CD14-positive monocyte (primary cell): Measurements from ENCODE around the gene ACSF3. TPM values are rescaled to one million over a fixed set of nuclear protein-coding genes. Genes with fewer than 3 reads are reported as not detected.

Source experiments
- DNase-seq, 3 donors: peaks; one replicate each; pipeline ENCODE4 v3.0.0-alpha.2; 2011 to 2022
- H2AFZ ChIP-seq: 2 replicates; pipeline ENCODE4 v1.6.0; 2012; ENCODE audit warnings: mild to moderate bottlenecking, low read depth, low read length, inconsistent platforms; ENCODE audit not compliant: insufficient read depth, poor library complexity, severe bottlenecking
- H3K27ac ChIP-seq, 2 donors: 1 replicate in 1 of 2; 2 replicates in 1 of 2; pipeline ENCODE4 v1.5.1; 2012 to 2013; ENCODE audit warnings: low read length in 2 of 2, control low read depth in 1 of 2, inconsistent platforms in 1 of 2, low read depth in 1 of 2, mild to moderate bottlenecking in 1 of 2
- H3K27me3 ChIP-seq, 2 donors: one replicate each; pipeline versions ENCODE4 v1.6.0 to v1.6.1; 2011 to 2013; ENCODE audit warnings: low read length in 2 of 2; ENCODE audit not compliant: control insufficient read depth in 2 of 2, insufficient read depth in 2 of 2
- H3K36me3 ChIP-seq, 2 donors: replicated peaks in 1 of 2; 1 replicate in 1 of 2; 2 replicates in 1 of 2; pipeline versions ENCODE4 v1.5.1 to v1.6.1; 2012 to 2013; ENCODE audit warnings: low read length in 2 of 2, control low read depth in 1 of 2, inconsistent platforms in 1 of 2, mild to moderate bottlenecking in 1 of 2; ENCODE audit not compliant: insufficient read depth in 2 of 2, control insufficient read depth in 1 of 2
- H3K4me1 ChIP-seq, 2 donors: 1 replicate in 1 of 2; 2 replicates in 1 of 2; pipeline versions ENCODE4 v1.5.1 to v1.6.1; 2012 to 2013; ENCODE audit warnings: low read length in 2 of 2, control low read depth in 1 of 2, inconsistent platforms in 1 of 2, mild to moderate bottlenecking in 1 of 2, moderate library complexity in 1 of 2; ENCODE audit not compliant: insufficient read depth in 2 of 2, control insufficient read depth in 1 of 2
- H3K4me2 ChIP-seq: replicated peaks from 2 replicates; pipeline ENCODE3; 2012; ENCODE audit warnings: low read length, moderate library complexity, mild to moderate bottlenecking; ENCODE audit not compliant: poor library complexity, severe bottlenecking; ENCODE audit errors: extremely low read depth
- H3K4me3 ChIP-seq, 3 experiments: fragments of 200-600 bp in 1 of 3; sonication (generic) in 1 of 3; replicated peaks in 1 of 3; 1 replicate in 2 of 3; 2 replicates in 1 of 3; pipeline ENCODE4 v1.5.1; 2011 to 2013; ENCODE audit warnings: low read length in 3 of 3, mild to moderate bottlenecking in 3 of 3, control low read depth in 2 of 3, low read depth in 2 of 3, inconsistent platforms in 1 of 3, moderate library complexity in 1 of 3
- H3K79me2 ChIP-seq: 2 replicates; pipeline ENCODE4 v1.6.0; 2012; ENCODE audit warnings: mild to moderate bottlenecking, control low read depth, inconsistent platforms, low read length, moderate library complexity; ENCODE audit not compliant: insufficient read depth
- H3K9ac ChIP-seq: 2 replicates; pipeline ENCODE4 v1.6.0; 2017; ENCODE audit warnings: low read length, mild to moderate bottlenecking; ENCODE audit not compliant: insufficient read depth, poor library complexity, severe bottlenecking
- H3K9me3 ChIP-seq, 2 donors: replicated peaks in 1 of 2; 1 replicate in 1 of 2; 2 replicates in 1 of 2; pipeline versions ENCODE4 v1.5.1 to v1.6.1; 2012 to 2013; ENCODE audit warnings: low read length in 2 of 2, control low read depth in 1 of 2; ENCODE audit not compliant: control insufficient read depth in 1 of 2, insufficient read depth in 1 of 2
- H4K20me1 ChIP-seq: 2 replicates; pipeline ENCODE4 v1.6.0; 2012; ENCODE audit warnings: mild to moderate bottlenecking, low read length, control low read depth, moderate library complexity; ENCODE audit not compliant: insufficient read depth
- H3K27ac Mint-ChIP-seq, 7 donors: one replicate each; pipeline ENCODE4 v1.8.0; 2020; ENCODE audit warnings: mild to moderate bottlenecking in 7 of 7, mixed read lengths in 7 of 7, moderate library complexity in 6 of 7, inconsistent platforms in 2 of 7
- H3K27me3 Mint-ChIP-seq, 3 donors: one replicate each; pipeline ENCODE4 v1.8.0; 2021 to 2022; ENCODE audit warnings: low read depth in 3 of 3, mild to moderate bottlenecking in 3 of 3, mixed read lengths in 3 of 3, moderate library complexity in 3 of 3, inconsistent platforms in 1 of 3
- H3K36me3 Mint-ChIP-seq, 2 donors: one replicate each; pipeline ENCODE4 v1.8.0; 2020; ENCODE audit warnings: mixed read lengths in 2 of 2, inconsistent platforms in 1 of 2, mild to moderate bottlenecking in 1 of 2
- H3K4me1 Mint-ChIP-seq: one replicate; pipeline ENCODE4 v1.8.0; 2020; ENCODE audit warnings: mild to moderate bottlenecking, mixed read lengths
- H3K4me3 Mint-ChIP-seq, 2 donors: one replicate each; pipeline ENCODE4 v1.8.0; 2020; ENCODE audit warnings: mild to moderate bottlenecking in 2 of 2, mixed read lengths in 2 of 2, moderate library complexity in 1 of 2
- H3K9me3 Mint-ChIP-seq, 7 donors: one replicate each; pipeline ENCODE4 v1.8.0; 2020 to 2022; ENCODE audit warnings: mixed read lengths in 7 of 7, mild to moderate bottlenecking in 6 of 7, moderate library complexity in 6 of 7, inconsistent platforms in 2 of 7
- CTCF ChIP-seq: fragments of 200-600 bp; IDR thresholded peaks from one replicate; pipeline ENCODE4 v1.8.0; 2022; ENCODE audit warnings: antibody characterized with exemption, mild to moderate bottlenecking
- WGBS: methylation state at CpG from one replicate; pipeline ENCODE4 v1.1.5; 2013; ENCODE audit warnings: missing lambda C conversion rate; ENCODE audit not compliant: insufficient coverage; 5-methylcytosine and 5-hydroxymethylcytosine counted together
- intact Hi-C, 2 donors: fragments of 100-400 bp; cut with micrococcal nuclease; formaldehyde crosslinking; loops; one replicate each; pipeline versions ENCODE4 v1.15.0 to v1.15.1; 2023
- polyA plus RNA-seq, 3 donors: library from polyadenylated mRNA; depleted of rRNA in 1 of 3; unstranded in 2 of 3; stranded (reverse) in 1 of 3; fragments of 300-500 nt in 2 of 3; fragments of >200 nt in 1 of 3; fragmentation: Illumina TruSeq in 2 of 3; gene quantifications; 1 replicate in 2 of 3; 2 replicates in 1 of 3; pipeline ENCODE4 v1.2.3, GENCODE V29; 2012 to 2021

Gene ACSF3
- polyA plus RNA-seq, 3 donors = 23.5 to 26.7 (median 26.4) TPM

- Mint-ChIP-seq H3K27ac (peak overlapping the region in 2 of 7 donors; percentile 37 to 41), H3K4me1 (peaks cover 68% of the 10 kb centered on the region), H3K36me3 (peaks cover 47 to 70% of the 10 kb centered on the region in 2 donors), H3K27me3 (peaks cover 0 to 3% (median 1%) of the 10 kb centered on the region in 3 donors), H3K9me3 (no peaks in the 10 kb centered on the region), H3K4me3 (no peak overlapping the region)
- DNase-seq = no peak
- WGBS = 87% methylated on average over 20 of the region's 26 CpGs
- intact Hi-C loops = loop anchor here (10.0 kb wide), 2 partner anchors 154 to 164 kb away; no protein-coding TSS in a partner anchor
- Histone ChIP-seq H3K9me3 (no peaks in the 10 kb centered on the region), H3K4me2 (no peak overlapping the region), H2AFZ (no peak overlapping the region), H3K9ac (no peak overlapping the region), H3K4me1 (peaks cover 18 to 67% of the 10 kb centered on the region in 2 donors), H3K36me3 (peaks cover 36 to 55% of the 10 kb centered on the region in 2 donors), H3K27ac (no peak overlapping the region), H3K27me3 (no peaks in the 10 kb centered on the region), H3K4me3 (no peak overlapping the region), H4K20me1 (peaks cover 84% of the 10 kb centered on the region), H3K79me2 (peaks cover 59% of the 10 kb centered on the region)
- no peak for TF ChIP-seq CTCF
These were observed 5.2 kb downstream of the ACSF3 start for GRCh38 chr16:89098767-89099430.

- Mint-ChIP-seq H3K9me3 (no peaks in the 10 kb centered on the region), H3K27ac (no peak overlapping the region), H3K36me3 (peaks cover 56 to 80% of the 10 kb centered on the region in 2 donors), H3K4me1 (peaks cover 59% of the 10 kb centered on the region), H3K27me3 (peaks cover 0 to 3% (median 0%) of the 10 kb centered on the region in 3 donors), H3K4me3 (no peak overlapping the region)
- Histone ChIP-seq H3K4me2 (no peak overlapping the region), H4K20me1 (peaks cover 89% of the 10 kb centered on the region), H3K27ac (no peak overlapping the region), H3K4me3 (no peak overlapping the region), H3K36me3 (peaks cover 46 to 66% of the 10 kb centered on the region in 2 donors), H2AFZ (no peak overlapping the region), H3K9ac (no peak overlapping the region), H3K27me3 (no peaks in the 10 kb centered on the region), H3K4me1 (peaks cover 11 to 59% of the 10 kb centered on the region in 2 donors), H3K9me3 (no peaks in the 10 kb centered on the region), H3K79me2 (peaks cover 49% of the 10 kb centered on the region)
- no peak for TF ChIP-seq CTCF
- WGBS = no CpG with 5 or more reads among the region's 11 CpGs
- no peak for DNase-seq
- intact Hi-C loops = loop anchor here (10.0 kb wide), 3 partner anchors 95 to 165 kb away; no protein-coding TSS in a partner anchor
These were observed 6.3 kb downstream of the ACSF3 start for GRCh38 chr16:89099905-89100304.
